Retinal pigment epithelial cell (primary cell): ENCODE measurements around the gene TREH.

ENCODE experiments used
- DNase-seq: peaks from one replicate; pipeline ENCODE4 v3.0.0-alpha.2; 2010; ENCODE audit warnings: low read depth
- H3K4me3 ChIP-seq: 2 replicates; pipeline ENCODE4 v1.5.1; 2011; ENCODE audit warnings: mild to moderate bottlenecking, low read length, control low read depth, moderate library complexity
- TF ChIP-seq, protein P1 (sequence below): conservative IDR thresholded peaks from 2 replicates; pipeline ENCODE4 v1.5.1; 2011; ENCODE audit warnings: low read depth, low read length, control low read depth, inconsistent platforms

Gene TREH

DNA sequence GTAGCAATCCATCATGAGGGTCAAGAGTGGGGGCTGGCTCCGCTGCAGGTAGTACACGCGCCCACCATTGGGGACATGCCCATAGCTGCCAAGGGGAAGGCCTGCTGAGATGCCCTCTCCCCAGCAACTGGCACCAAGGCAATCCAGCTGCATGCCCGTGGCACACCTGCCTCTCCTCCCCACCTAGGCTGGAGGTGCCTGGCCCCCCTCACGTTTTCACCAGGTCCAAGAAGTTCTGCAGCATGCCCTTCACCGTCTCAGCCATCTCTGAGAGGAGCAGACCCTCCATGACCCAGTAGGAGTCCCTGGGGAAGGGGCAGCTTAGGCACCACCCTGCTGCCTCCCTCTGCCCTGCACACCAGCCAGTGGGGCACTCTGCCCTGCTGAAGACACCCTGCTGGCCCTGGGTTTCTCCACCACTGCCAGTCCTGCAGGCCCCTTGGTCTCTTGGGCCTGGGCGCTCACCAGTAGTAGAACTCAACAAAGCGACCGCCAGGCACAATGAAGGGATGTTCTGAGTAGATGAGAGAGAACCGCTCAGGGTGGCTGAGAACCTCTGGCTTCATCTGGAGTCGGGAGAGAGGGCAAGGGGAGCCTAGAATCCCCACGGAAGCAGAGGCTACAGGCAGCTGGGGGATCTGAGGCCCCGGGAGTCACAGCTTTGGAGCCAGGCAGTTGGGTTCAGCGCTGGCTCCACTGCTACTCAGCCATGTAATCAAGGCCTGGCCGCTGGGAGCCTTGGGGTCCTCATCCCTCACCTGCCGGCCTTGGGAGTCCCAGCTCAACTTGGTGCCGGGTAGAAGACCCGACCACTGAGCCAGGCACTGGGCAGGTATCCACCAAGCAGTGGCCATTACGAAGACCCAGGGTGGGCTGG, 17.8 kb downstream of the TREH start:
- TF ChIP-seq, protein P1, sequence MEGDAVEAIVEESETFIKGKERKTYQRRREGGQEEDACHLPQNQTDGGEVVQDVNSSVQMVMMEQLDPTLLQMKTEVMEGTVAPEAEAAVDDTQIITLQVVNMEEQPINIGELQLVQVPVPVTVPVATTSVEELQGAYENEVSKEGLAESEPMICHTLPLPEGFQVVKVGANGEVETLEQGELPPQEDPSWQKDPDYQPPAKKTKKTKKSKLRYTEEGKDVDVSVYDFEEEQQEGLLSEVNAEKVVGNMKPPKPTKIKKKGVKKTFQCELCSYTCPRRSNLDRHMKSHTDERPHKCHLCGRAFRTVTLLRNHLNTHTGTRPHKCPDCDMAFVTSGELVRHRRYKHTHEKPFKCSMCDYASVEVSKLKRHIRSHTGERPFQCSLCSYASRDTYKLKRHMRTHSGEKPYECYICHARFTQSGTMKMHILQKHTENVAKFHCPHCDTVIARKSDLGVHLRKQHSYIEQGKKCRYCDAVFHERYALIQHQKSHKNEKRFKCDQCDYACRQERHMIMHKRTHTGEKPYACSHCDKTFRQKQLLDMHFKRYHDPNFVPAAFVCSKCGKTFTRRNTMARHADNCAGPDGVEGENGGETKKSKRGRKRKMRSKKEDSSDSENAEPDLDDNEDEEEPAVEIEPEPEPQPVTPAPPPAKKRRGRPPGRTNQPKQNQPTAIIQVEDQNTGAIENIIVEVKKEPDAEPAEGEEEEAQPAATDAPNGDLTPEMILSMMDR, result no peak
- no peak overlapping the region for H3K4me3 ChIP-seq
- DNase-seq, result no peak

DNA sequence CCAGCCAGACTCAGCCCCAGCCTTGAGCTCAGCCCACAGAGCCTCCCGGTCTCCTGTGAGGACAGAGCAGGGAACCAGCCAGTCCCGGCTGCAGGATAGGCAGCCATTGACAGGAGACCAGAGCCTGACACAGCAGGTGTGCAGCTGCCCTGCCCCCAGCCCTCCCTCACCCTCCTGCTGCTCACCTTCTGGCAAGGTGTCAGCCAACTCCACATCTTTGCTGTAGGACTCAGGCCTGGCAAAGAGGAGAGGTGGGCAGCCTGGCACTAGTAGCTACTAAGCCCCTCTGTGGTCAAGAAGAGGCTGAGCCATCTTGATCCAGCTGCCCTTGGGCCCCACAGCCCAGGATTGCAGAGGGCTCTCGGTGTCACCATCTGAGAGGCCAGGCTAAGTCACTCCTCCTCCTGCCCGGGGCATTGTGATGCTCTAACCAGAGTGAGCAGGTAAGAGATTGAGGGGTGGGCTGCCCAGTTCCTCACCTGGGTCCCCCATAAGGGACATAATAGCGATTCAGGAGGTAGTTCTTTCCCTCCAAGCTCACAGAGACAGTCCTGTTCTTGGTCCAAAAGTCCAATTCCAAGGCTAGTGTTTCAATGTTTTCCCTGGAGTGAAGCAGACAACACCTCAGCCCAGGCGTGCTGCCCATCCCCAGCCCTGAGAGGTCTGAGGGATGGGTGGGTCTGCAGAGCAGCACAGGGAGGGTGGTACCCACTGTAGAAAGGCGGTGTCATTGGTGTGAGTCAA, 18.6 kb downstream of the TREH start:
- no peak overlapping the region for H3K4me3 ChIP-seq
- DNase-seq, result no peak
- TF ChIP-seq, protein P1, result no peak

DNA sequence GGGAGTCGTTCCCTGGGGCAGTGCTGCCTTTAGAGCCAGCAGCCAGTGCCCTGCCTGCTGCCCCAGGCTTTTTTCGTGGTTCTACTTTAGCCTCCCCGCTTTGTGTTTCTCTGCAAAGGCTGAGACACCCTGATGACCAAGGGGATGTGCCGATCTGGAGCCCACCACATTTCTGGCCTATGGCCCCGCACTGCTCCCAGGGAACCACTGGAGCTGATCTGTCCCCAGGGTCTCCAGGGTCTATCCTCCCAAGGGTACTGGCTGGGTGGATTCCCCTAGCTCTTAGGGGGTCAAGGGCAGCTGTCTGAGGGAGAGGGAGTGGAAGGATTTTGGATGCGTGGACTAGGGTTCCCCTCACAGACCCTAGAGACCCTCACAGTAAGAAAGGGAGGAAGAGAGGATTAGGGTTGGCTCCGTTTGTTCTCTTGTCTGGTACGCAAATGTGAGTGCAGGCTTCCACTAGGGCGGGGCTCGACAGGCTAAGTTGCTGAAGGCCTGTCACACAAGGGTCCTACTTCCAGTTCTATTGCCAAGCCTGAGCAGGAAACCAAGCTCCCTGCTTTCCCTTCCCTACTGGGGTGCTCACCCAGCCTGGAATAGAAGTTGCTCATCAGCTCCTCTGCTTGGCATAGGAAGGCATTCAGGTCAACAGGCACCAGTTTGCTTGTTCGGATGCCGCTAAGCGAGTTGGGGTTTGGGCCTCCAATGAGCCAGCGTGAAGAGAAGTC, 19.3 kb downstream of the TREH start:
- DNase-seq, result no peak
- no peak overlapping the region for H3K4me3 ChIP-seq
- TF ChIP-seq, protein P1, result no peak

DNA sequence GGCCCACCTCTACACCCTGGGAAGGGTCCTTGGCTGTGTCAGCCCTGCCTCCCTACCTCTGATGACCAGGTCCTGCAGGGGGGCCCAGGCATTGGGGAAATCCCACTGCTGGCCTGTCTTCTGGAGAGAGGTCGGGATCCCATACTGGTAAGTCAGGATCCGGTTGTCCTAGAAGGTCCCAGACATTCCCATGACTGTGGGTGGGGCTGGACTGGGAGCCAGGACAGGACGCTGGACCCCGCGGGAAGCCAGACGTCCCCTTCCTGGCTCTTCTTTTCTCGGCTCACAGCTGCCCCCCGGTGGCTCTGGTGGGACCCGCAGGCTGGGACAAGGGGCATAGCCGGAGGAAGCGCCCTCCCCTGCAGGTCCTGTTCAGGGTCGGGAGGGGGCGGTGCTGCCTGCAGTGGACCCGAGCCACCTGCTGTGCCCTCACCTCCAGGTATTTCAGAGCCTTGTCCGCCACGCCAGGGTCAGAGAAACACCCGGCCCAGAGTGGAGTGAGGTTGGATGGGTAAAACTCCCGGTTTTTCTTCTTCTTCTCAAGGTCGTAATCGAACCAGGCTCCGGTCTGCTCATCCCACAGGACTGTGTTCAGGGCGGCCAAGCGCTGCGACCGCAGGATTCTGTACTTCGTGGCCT, 20.0 kb downstream of the TREH start:
- no peak overlapping the region for H3K4me3 ChIP-seq

DNA sequence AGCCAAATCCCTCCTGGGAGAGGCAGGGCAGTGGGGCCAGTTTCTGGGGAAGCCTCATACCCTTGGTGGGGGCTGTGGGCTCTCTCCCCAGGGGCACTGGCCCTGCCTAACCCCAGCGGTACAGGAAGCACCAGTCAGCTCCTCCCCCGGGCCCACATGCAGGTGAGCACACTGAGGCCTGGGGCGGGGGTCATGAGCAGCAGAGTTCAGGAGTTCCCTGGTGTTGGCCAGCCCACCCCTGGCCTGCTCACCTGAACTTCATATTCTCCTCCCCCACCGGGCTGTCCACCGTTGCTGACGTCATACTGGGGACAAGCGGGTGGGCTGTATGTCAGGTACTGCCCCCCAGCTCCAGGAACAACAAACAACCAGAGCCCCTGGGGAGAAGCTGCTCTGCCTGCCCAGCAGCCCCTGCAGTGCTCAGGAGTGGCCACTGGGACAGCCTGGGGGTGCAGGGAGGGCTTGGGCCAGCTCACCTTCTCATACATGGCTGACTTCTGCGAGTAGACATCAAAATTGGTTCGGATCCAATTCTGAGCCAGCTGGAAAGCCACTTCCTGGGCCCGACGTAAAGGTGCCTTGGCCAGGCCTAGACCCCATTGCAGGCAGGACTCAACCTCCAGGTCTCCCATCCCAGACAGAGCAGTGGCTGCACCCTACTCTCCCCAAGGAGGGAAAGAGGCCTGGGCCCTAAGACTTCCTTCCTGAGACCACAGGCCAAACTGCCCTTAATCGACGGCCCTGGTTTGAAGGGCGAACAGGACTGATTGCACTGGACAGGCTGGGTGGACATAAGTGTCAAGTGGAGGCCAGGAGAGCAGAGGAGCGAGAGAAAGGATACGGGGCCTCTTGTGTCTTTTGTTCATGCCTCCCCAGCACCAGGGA, 20.8 kb downstream of the TREH start:
- no peak overlapping the region for H3K4me3 ChIP-seq
- TF ChIP-seq, protein P1, result peak; percentile 25
- no peak for DNase-seq

More for the DNA sequence above, 20.0 kb downstream of the TREH start:
- TF ChIP-seq, protein P1, result peak; percentile 95
- DNase-seq, result peak; percentile 39
